Activated T-cell treated with anti-CD3 and anti-CD28 coated beads, Interleukin-2, amount 50 U/mL, for 1 hour (primary cell): Measurements from ENCODE around the gene SDC1.

Source experiments
- DNase-seq: peaks from one replicate; pipeline ENCODE4 v3.0.0-alpha.2; 2020

Gene SDC1

DNA sequence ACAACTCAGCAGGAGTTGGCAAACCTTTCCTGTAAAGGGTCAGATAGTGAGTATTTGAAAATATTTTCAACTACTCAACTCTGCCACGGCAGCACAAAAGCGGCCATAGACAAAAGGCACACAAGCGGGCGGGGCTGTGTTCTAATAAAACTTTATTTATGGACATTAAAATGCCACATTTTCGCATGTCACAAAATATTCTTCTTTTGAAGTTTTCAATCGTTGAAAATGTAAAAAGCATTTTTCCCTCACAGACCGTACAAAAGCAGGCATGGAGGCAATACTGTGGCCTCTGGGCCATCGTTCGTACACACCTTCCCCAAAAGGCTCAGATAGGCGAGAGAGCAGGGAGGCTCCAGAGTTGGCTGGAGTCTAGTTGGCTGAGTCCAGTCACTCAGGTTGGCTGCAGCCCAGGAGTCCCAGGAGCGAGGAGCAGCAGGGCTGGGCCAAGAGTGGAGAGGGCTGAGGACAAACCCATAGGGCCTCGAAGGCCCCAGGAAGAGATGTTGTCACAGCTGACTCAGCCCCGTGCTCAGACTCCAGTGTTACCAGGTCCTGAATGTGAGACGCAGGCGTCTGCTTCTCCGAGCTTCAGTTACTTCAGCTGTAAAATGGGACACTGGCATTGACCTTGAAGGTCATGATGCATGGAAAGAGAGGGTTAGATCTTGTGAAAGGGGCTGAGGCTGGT lies 42.5 kb downstream of the SDC1 start:
- DNase-seq, result no peak

DNA sequence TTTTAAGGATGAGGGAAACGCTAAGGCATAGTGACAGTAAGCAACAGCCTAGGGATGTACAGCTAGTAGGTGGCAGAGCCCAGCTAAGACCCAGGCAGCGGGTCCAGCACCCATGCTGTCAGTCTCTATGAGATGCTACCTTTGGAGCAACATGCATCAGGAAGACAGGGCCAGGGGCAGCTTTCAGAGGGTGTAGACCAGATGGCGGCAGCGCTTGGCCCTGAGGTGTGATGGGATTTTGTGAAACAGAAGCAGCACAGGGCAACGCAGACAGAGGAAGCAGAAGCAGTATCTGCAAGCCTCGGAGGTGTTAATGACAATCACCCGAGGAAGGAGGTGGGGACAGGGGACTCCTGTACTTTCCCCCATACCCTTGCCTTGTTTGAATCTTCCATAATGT lies 43.2 kb downstream of the SDC1 start:
- DNase-seq, result no peak

DNA sequence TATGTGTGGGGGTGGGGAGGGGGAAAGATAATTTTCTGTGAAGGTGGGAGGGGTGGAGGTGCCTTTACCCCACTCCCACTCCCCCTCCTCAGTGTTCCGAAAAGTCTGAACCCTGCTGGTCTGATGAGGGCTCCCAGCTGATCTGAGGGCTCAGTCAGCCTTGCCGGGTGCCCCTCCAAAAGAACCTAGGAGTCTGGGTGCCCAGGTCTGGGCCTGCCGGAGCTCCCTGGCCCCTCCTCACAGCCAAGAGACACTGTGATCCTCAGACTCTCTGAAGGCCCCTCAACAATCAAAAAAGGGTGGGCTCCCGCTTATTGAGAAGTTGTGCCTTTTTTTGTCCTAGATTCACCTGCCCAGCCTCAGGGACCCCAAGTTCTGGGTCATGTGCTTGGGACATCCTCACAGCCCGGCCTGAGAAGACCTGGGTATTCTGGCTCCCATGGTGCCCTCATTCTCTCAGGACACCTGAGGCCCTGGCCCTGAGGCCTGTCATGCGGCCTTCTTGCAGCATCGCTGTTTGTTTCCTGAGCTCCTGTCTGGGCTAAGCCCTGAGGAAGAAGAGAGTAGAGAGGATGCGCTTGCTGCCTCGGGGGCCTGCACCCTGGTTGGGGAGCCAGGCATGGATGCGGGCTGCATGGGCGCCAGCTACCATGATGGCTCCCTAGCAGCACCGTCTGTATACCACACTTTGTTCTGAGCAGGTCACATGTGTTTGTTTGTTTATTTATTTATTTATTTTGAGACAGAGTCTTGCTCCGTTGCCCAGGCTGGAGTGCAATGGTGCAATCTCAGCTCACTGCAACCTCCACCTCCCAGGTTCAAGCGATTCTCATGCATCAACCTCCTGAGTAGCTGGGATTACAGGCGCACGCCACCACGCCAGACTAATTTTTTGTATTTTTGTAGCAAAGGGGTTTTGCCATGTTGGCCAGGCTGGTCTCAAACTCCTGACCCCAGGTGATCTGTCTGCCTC lies 44.0 kb downstream of the SDC1 start:
- no peak for DNase-seq

DNA sequence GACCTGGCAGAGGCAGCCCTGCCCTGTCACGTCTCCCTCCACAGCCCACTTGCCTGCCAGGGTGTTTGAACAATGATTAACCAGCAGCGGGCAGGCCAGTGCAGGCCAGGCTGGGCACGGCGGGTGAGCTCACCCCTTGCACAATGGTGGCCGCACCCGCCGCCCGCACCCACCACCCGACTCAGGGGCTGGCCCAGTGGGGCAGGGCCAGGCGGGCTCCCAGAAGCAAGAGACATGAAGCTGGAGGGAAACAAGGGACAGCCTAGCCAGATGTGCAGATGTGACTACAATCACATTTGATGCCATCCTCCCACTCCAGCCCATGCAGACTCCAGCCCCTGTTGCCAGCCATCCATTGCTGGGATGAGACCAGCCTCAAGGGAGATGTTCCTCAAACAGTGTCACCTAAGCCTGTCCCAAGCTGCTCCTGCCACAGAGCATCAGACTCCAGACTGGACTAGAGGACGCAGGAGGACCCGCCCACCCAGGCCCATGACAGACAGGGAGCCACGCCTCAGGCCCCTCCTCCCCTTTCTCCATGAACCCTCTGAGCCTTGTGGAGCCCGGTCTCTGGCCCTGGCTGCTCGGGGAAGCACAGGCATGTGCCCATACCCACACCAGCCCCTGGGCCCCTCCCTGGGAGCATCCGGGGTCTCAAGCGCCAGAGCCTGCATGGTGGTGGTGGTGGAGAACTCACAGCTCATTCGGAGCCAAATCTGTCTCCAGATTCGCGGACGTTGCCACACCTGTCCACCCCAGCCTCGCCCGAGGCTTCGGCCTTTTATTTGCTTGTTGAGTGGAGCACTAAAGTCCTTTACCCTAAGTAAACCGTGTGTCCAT lies 45.0 kb downstream of the SDC1 start:
- DNase-seq, result no peak

DNA sequence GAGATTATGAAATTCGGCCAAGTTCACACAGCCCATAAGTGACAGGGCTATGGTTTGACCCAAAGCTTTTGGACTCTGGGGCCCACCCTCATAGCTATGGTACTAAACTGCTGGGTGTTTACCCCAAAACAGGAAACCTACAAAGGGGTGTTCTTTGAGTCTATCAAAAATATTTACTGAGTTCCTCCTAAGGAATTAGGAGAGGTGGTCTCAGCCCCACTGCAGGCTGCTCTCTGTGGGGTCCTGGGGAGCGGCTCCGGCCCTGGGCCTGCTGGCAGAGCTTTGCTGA lies 45.5 kb downstream of the SDC1 start:
- no peak for DNase-seq

DNA sequence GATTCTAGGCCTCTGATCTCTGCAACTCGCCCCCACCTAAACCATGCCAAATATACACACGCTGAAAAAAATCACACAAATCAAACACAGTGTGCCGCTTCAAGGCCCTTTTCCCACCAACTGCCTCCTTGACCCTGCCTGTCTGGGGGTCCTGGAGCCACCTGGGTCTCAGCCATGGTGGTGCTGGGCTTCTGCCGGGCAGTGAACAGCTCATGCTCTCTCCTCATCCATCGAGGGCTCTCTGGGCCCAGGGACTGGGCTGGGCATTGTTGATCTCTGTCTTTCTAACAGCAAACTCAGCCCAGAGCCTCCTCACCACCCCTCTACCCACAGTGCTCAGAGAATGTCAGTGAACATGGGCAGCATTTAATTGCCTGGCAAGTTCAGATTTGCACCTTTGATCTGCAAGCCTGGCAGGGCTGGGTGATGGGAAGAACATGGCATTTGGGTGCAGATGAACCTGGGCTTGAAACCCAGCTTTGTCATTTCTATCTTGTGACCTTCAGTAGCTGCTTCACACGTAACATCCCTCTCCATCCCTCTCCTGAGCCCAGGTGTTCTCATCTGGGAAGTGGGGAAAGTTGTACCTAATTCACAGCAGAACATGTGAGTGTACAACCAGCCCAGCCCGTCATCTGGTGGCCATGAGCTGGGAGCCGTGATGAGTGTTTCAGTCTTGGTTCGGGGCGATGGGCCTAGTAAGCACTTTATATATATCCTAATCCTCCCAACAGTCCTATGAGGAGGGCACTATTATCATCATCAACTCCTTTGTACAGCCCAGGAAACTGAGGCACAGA lies 46.1 kb downstream of the SDC1 start:
- DNase-seq, result no peak

DNA sequence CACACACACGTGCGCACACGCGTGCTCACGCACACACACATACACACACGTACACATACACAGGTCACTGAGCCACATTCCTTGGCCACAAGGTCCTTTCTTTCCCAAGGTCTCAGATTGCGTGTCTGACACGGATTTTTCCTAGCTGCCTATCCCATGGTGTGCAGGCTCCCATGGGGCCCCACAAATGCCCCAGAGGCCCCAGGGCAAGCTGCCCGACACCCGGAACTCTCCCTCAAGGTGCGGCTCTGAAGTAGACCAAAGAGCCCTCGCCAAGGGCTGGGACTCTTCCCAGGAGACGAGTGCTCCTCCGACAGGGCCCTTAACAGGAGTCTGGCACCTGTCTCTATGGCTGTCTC lies 46.7 kb downstream of the SDC1 start:
- no peak for DNase-seq

DNA sequence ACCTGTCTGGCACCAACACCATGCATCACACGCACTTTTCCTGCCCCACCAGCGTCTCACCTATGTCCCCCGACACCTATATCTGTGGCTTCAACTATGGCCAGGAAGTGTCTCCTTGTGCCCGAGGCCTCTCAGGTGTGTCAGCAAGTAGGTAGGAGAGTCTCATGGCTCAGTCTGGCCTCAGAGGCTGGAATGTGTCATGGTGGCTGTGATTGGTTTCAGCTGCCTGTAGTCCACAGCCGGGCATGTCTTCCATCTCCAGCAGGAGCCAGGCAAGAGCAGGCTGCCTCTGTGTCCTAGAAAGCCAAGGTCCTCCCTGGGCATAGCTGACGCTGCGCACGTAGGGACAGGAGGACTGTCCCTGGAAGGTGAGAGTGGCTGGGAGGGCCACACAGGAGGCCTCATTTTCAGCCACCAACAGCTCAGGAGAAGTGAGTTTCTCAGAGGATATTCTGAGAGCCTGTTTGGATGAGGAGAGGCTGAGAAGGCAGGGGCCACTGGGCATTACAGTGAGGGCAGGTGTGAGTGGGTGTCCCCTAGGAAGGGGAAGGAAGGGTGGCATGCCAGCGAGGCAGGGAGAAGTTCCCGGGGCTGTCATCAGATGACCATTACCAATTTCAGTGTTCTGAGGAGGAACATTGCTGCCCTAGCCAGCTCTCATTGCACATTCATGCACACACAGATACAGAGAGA lies 47.2 kb downstream of the SDC1 start:
- no peak for DNase-seq

DNA sequence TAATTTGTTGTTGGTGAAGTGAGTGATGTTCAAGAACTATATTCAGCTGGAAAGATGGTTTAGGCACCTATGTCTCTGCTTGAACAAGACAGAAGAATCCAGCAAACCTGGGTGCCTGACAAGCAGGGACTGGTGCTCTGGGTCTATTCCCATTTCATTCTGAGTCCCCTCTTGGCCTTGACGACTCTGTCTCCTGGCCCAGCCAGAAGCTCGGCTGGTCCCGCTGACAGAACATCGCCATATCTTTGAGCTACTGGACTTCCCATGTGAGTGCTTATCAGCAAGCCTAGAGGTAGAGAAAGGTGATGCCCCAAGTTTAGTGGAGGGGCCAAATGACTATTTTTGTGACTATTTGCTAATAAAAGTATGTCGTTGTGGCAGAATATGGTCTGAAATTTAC lies 48.2 kb downstream of the SDC1 start:
- DNase-seq, result no peak

DNA sequence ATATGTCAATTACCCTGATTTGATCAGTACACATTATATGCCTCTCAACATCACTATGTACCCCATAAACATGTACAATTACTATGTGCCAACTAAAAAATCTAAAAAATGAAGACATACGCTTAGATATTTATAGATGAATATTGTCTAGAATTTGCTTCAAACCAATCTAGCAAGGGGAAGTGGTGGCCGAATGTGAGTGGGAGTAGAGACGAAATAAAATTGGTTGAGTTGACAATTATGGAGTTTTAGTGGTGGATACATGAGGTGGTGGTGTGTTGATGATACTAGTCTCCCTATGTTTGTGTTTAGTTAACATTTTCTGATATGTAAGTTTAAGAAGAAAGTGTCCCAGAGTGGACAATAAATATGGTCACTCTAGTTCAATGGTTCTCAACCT lies 49.0 kb downstream of the SDC1 start:
- DNase-seq, result no peak

DNA sequence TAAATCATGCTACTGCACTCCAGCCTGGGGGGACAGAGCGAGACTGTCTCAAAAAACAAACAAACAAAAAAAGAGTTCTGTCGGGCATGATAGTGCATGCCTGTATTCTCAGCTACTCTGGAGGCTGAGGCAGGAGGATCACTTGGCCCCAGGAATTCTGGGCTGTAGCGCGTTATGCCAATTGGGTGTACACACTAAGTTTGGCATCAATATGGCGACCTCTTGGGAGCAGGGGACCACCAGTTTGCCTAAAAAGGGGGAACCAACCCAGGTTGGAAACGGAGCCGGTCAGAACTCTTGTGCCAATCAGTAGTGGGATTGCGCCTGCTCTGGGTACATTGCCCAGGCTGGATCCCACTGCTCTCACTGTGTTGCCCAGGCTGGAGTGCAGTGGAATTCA lies 49.7 kb downstream of the SDC1 start:
- DNase-seq, result no peak

DNA sequence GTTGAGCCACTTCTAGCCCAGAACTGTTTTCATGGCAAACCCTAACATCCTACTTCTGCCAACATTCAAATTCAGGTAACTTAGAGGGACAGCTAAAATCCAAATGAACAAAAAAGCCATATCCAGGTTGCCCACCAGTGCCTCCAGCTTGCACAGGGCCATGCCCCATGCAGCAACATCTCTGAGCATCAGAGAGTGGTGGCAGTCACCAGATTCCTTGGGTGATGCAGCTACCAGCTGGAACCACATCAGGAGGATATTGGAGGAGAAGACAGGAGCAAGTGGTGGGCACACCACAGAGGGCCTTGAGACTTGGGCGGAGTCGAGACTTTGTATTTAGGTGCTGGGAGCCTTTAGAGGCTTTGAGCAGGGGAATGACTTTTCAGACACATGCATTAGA lies 50.5 kb downstream of the SDC1 start:
- DNase-seq, result no peak

DNA sequence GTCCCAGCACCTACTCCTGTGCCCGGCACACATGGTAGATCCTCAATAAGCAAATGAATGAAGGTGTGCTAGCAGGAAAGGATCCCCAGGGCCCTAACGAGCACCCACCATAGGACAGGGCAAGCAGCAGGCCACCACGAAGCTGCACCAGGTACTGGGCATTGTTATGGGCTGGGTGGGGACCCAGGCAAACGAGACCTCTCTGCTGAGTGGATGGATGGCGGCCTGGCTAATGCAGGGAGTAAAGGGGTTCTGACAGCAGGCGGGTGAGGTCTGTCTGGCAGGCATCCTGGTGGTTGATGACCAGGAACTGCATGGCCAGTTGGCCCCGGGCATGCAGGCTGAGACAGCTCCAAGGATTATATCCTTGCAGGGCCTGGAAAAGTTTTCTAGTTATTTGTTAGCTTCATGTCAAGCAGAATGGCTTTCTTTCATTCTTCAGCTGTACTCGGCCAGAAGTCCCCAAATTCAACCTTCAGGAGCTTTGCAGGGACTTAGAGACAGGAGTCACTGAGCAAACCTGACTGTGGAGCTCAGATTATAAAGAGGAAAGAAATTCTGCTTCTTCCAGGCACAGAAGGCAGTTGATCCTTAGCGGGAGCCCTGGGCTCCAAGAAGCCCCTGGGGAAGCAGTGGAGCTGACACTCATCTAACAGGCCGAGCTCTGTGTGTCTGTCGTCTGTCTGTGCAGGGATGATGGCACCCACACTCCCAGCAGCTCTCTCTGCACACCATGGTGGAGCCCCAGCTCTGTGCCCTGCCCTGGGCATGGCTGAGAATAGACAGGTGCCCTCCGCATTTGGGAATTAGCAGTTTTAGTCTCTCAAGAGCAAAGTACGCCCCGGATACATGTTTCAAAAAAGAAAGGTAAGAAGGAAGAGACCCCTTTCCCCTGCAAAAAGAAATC lies 51.2 kb downstream of the SDC1 start:
- DNase-seq, result no peak

DNA sequence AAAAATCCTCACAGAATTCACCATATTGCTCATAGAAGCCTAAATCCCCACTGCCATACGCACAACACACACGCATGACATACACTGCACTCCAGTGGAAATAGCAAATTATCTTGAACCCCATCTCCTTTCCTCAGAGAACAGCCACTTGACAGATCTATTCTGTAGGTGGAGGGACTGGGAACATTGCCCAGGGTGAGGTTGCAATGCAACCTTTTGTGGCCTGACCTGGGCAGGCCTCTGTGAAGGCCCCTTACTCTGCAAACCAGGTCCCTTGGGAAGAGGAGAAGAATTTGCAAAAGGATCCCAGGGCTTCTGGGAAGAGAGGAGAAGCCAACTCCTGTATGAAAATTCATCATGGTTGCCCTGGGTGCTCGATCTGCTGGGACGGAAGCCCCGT lies 51.9 kb downstream of the SDC1 start:
- DNase-seq, result no peak

DNA sequence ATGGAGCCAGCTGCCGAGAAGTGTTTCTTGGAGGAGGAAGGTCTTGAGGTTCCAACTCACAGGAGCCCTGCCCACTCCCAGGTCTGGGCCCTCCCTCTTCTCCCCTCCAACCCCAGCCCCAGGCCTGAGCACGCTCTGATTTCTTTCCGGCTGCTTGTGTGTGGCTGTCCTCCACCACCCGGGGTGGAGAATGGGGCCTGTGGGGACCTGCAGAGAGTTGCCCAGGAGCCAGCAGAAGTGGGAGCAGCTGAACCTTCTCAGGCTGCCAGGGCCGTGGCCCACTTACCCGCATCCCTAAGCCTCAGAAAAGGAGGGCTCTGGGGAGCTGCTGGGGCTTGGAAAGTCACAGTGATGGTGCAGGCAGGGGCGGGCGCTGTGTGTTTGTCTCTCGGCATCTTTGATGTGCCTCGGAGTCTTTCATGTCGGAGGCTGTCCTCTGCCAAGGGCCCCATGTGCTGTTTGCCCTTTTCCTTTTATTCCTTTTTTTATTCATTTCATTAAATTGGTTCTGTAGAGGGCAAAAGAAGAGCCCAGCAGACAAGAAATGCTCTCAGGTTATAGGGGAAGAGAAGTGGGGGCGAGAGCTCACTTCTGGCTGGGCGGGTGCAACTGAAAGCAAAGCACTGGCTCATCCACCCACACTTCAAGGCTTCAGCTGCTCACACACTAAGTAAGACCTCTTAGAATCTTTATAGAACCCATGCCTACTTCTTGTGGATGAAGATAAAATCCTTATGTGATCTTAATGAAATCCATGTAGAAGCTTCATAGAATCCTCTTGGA lies 52.5 kb downstream of the SDC1 start:
- no peak for DNase-seq

DNA sequence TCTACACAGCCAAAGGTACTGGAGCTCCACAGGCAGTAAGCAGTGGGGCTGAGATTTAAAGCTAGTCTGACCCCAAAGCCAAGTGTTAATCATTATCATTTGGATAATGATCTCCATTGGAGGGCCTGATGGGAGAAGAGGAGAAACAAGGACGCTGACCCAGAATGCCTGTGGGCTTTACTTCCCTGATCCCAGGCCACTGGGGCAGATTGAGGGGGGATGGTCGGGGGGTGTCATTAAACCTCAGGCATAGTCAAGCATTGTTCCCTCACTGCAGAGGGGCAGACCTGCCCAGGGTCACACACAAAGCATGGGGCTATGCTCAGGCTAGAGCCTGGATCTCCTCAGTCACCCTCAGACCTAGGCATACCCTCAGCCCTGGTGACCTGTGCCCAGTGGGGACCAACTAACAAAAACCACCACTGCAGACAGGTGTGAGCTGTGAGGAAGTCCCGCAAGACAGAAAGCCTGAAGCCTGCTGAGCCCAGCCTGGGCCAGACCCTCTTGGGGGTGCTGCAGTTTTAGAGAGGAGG lies 53.4 kb downstream of the SDC1 start:
- DNase-seq, result no peak

DNA sequence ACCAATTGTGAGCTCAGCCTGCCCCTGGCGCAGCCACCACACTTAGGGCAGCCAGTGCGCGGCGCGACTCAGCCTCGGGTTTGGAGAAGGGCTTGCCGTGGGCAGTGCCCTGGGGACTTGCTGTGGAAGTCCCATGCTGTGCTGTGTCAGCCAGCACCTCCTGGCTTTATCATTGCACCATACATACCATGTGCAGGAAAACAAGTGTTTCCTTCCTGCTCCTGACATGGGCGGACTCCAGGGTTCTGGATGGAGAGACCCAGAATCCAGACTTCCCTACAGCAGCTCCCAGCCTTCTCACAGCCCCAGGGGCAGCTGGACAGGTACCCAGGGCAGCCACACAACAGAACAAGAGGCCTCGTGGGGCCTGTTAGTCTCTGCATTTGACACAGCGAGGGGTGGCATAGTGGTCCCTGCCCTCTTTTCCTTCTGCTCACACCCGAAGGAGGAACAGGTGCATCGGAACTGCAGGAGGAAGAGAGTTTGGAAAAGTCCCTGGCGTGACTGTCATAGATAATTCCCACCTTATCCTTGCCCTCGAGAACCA lies 54.2 kb downstream of the SDC1 start:
- DNase-seq, result no peak

DNA sequence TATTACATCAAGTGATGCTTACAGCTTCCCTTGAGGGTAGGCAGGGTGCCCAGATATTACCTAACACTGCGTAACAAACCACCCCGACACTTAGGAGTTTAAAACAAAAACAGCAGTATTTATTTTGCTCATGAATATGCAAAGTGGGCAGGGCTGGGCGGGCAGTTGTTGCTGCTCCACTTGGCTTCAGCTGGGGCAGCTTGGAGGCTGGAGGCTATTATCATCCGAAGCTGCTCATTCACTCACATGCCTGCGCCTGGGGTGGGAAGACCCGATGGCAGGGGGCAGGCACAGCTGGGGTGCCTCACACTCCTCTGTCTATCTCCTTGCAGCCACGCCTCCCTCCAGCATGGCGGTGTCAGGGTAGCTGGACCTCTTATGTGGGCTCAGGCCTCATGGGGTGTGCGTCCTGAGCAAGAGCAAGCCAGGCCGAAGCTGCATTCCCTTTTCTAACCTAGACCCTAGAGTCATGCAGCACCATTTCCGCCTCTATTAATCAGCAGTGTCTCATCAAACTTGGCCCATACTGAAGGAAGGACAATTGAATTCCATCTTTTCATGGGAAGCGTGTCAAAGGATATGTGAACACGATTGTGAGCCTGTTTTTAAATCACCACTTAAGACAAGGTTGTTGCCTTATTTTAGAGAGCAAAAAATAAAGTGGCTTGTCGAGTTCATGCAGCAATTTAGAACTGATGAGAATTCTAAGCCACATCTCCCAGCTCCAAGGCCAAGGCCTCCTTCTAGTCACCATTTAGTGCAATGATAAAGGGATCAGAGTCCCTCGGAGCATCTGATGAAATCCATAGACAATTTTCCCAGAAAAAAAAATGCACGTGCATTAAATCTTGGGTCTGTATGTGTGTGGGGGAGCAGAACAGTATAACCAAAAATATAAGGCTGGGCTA lies 54.9 kb downstream of the SDC1 start:
- DNase-seq, result no peak
